ENCODE data around the gene RAB11FIP4. TPM values are rescaled to one million over a fixed set of nuclear protein-coding genes. Genes with fewer than 3 reads are reported as not detected.

Gene RAB11FIP4
- total RNA-seq, 1 experiment from 2014 or later: 54.9 TPM

- ChIA-PET POLR2A (no interaction called here), CTCF (interaction anchor here (0.6 to 0.8 kb wide), 3 partner anchors 65 to 391 kb away, joined by 3 read pairs; no protein-coding TSS in a partner anchor)
- ATAC-seq: no peak
- Mint-ChIP-seq H3K27ac (no peak overlapping the region; the same call in 1 of the 2 replicates), H3K36me3 (peaks cover 3% of the 10 kb centered on the region; the same call in 1 of the 2 replicates), H3K9me3 (peaks cover 10% of the 10 kb centered on the region), H3K4me1 (peaks cover 22% of the 10 kb centered on the region), H3K27me3 (ENCODE audit: low read depth) (no peaks in the 10 kb centered on the region), H3K4me3 (no peak overlapping the region)
- no peak for DNase-seq (ENCODE audit: low spot score)
- TF ChIP-seq GTF2I (CRISPR knock-in tag; conservative IDR thresholded peaks at IDR 0.05) (no peak), ZSCAN18 (CRISPR knock-in tag; IDR thresholded peaks at IDR 0.05) (no peak), JUN (CRISPR knock-in tag; IDR thresholded peaks at IDR 0.05) (no peak), NFE2L1 (CRISPR knock-in tag; IDR thresholded peaks at IDR 0.05) (no peak)
These were observed 60.6 kb downstream of the RAB11FIP4 start for GRCh38 chr17:31452101-31452500.

GRCh38 chr17:31452561-31453110 is 61.2 kb downstream of the RAB11FIP4 start:
- peak overlapping the region; percentile 43; the same call in 1 of the 2 replicates for H3K27ac Mint-ChIP-seq
- ATAC-seq: peak; percentile 57; the same call in 1 of the 2 replicates
- H3K4me3 Mint-ChIP-seq: no peak overlapping the region
- DNase-seq (ENCODE audit: low spot score): no peak
- H3K9me3 Mint-ChIP-seq: peaks cover 10% of the 10 kb centered on the region
- POLR2A ChIA-PET: no interaction called here
- no peaks in the 10 kb centered on the region for H3K27me3 Mint-ChIP-seq (ENCODE audit: low read depth)
- TF ChIP-seq ZNF281 (CRISPR knock-in tag; IDR thresholded peaks at IDR 0.05): no peak
- TF ChIP-seq USF2 (CRISPR knock-in tag; IDR thresholded peaks at IDR 0.05): no peak
- TF ChIP-seq ELF4 (CRISPR knock-in tag; IDR thresholded peaks at IDR 0.05; ENCODE audit: low read depth): no peak
- no peak for TF ChIP-seq USF1 (CRISPR knock-in tag; IDR thresholded peaks at IDR 0.05)
- no peak for TF ChIP-seq IRF2 (CRISPR knock-in tag; IDR thresholded peaks at IDR 0.05; ENCODE audit: borderline replicate concordance, low read depth)
- no peak for TF ChIP-seq PREB (CRISPR knock-in tag; IDR thresholded peaks at IDR 0.05; ENCODE audit: borderline replicate concordance)
- TF ChIP-seq ZNF512 (CRISPR knock-in tag; IDR thresholded peaks at IDR 0.05; ENCODE audit: borderline replicate concordance): no peak
- no peak for TF ChIP-seq ZBTB43 (CRISPR knock-in tag; IDR thresholded peaks at IDR 0.05)
- no peak for TF ChIP-seq ZNF396 (CRISPR knock-in tag; IDR thresholded peaks at IDR 0.05; ENCODE audit: borderline replicate concordance)
- TF ChIP-seq ZNF425 (CRISPR knock-in tag; conservative IDR thresholded peaks at IDR 0.05): no peak
- TF ChIP-seq SMAD3 (CRISPR knock-in tag; IDR thresholded peaks at IDR 0.05; ENCODE audit: borderline replicate concordance): no peak
- peaks cover 3% of the 10 kb centered on the region; the same call in 1 of the 2 replicates for H3K36me3 Mint-ChIP-seq
- peaks cover 26% of the 10 kb centered on the region for H3K4me1 Mint-ChIP-seq
- CTCF ChIA-PET: interaction anchor here (0.5 to 0.8 kb wide), 4 partner anchors 16 to 72 kb away, joined by 3 to 6 read pairs (median 3); no protein-coding TSS in a partner anchor

Measured in WTC11 (cell line).